ENCODE data around the gene SLIT3.

The SLIT3 gene

DNA sequence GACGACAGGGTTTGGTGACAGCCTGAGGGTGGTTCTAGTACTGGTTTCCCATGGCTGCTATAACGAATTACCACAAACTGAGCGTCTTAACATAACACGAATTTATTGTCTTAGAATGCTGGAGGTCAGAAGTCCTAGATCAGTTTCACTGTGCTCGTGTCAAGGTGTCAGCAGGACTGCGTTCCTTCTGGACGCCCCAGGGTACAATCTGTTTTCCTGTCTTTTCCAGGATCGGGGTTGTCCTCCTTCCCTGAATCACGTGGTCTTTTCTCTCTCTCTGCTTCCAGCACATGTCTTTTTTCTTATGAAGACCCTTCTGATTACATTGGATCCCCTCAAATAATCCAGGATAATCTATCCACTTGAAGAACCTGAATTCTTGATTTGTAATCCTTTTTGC lies 430.0 kb downstream of the SLIT3 start:
- TF ChIP-seq, protein P1, sequence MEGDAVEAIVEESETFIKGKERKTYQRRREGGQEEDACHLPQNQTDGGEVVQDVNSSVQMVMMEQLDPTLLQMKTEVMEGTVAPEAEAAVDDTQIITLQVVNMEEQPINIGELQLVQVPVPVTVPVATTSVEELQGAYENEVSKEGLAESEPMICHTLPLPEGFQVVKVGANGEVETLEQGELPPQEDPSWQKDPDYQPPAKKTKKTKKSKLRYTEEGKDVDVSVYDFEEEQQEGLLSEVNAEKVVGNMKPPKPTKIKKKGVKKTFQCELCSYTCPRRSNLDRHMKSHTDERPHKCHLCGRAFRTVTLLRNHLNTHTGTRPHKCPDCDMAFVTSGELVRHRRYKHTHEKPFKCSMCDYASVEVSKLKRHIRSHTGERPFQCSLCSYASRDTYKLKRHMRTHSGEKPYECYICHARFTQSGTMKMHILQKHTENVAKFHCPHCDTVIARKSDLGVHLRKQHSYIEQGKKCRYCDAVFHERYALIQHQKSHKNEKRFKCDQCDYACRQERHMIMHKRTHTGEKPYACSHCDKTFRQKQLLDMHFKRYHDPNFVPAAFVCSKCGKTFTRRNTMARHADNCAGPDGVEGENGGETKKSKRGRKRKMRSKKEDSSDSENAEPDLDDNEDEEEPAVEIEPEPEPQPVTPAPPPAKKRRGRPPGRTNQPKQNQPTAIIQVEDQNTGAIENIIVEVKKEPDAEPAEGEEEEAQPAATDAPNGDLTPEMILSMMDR (IDR thresholded peaks at IDR 0.05; ENCODE audit: low read depth, low read length): no peak
- H3K4me3 ChIP-seq (ENCODE audit: low read depth, low read length): no peak overlapping the region

DNA sequence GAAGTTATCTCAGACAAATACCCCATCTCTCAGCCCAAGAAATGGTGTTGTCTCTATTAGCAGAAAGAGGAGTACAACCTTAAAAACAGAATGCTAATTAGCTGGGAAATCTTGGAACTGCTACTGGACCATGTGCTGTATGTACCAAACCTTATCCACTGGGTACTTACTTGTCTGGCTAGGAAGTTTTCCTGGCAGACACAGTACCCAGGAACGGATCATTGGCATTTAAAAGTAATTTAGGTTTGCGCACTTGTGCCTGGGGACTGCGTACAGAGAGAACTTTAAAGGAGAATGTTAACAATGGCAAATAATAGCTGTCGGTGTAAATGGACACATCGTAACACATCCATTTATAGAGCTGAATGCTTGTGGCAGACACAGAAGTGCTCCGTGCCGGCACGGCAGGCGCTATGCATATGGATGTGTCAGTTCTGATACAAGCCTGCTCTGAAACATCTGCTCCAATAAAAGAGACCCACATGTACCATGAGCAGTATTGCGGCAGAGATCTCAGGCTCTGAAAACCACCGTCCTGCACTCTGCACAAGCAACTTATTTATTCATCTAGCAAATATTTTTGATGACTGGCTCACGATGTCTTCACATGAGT lies 431.2 kb downstream of the SLIT3 start:
- no peak overlapping the region for H3K4me3 ChIP-seq (ENCODE audit: low read depth, low read length)
- TF ChIP-seq, protein P1 (IDR thresholded peaks at IDR 0.05; ENCODE audit: low read depth, low read length): no peak

DNA sequence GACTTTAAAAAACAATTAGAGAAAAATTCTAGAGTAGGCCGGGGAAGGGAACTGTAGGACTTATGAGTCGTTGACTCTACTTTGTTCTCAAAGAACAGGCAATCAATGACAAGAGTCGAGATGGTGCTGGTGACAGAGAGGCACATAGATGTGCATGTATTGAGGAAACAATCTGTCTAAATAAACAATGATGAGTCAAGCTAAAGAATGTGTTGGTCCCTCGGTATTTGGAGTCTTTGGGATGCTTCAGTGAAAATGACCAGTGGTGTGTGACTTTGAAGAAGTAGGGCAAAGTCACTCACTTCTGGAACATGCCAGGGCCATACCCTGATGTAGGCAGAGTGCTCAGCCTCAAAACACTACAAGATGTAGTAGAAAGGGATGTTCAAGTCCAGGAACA lies 433.7 kb downstream of the SLIT3 start:
- H3K4me3 ChIP-seq (ENCODE audit: low read depth, low read length): no peak overlapping the region
- TF ChIP-seq, protein P1 (IDR thresholded peaks at IDR 0.05; ENCODE audit: low read depth, low read length): no peak

DNA sequence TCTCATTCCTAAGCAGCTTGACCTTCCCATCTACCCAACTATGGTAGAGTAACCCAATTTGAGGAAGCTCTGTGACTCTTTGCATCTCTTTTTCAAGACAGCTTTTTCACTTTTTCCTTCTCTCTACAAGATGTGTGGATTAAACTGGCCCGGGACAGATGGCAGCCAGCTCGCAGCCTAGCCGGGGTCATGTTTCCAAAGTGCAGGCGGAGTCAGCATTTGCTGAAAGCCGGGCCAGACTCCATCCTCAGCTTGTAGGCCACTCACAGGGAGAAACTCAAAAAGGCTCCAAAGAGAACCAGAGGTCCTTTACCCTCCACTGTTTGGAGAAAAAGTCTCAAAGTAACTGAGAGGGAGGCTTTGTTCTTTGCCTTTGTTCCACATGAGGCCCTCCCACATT lies 435.0 kb downstream of the SLIT3 start:
- no peak overlapping the region for H3K4me3 ChIP-seq (ENCODE audit: low read depth, low read length)
- TF ChIP-seq, protein P1 (IDR thresholded peaks at IDR 0.05; ENCODE audit: low read depth, low read length): no peak

DNA sequence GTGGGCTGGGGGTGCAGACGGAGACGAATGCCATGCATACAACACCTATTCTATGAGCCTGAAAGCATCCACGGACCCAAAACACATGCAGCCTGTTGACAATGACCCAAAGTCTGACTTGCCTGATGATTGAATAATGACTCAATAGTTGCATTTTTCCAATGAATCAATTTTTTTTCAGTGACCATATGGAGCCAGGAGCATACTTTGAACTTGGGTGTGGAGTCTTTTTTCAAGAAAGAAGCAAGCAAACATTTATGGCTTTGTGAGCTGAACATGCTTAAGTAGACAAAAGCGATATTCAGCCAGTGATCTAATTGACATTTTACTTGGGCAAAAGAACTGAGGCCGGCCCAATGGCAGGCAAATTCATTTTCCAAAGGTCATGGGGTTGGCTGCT lies 437.9 kb downstream of the SLIT3 start:
- TF ChIP-seq, protein P1 (IDR thresholded peaks at IDR 0.05; ENCODE audit: low read depth, low read length): no peak
- no peak overlapping the region for H3K4me3 ChIP-seq (ENCODE audit: low read depth, low read length)

DNA sequence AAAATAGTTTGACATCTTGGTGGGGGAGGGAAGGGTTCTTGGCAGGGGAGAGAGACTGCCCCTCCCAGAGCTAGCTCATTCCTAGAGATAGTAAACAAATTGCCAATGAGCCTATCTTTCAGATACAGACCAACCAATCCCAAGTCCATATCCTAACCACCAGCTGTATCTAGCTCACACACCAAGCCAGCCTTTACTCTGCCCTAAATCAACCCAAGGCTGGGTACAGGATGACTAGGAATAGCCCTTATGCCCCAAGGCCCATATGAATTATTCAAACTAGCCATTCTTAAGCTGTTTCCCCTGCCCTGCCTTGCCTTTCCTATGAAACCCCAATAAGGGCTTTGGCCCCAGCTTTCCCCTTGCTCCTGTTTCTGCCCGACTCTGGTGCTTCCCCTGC lies 440.4 kb downstream of the SLIT3 start:
- no peak overlapping the region for H3K4me3 ChIP-seq (ENCODE audit: low read depth, low read length)
- TF ChIP-seq, protein P1 (IDR thresholded peaks at IDR 0.05; ENCODE audit: low read depth, low read length): no peak

DNA sequence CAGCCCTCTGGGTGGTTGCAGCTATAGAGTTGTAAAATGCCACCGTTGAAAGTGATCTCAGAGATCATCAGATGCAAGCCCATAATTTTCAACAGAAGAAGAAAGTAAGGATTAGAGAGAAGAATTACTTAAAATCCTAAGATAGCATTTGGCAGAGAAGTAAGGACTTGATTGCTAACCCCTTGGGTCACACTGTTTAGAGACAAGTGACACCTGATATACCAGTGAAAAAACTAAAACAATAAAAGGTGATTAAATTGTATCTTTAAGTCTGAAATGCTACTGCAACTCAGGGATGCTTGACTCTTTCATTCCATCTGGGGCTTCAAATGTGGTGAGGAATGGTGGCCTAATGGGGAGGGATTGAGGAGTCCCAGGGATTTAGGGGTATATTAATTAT lies 440.9 kb downstream of the SLIT3 start:
- TF ChIP-seq, protein P1 (IDR thresholded peaks at IDR 0.05; ENCODE audit: low read depth, low read length): no peak

More for the DNA sequence above, 440.9 kb downstream of the SLIT3 start:
- H3K4me3 ChIP-seq (ENCODE audit: low read depth, low read length): no peak overlapping the region

Measured in WI38 (cell line).